A549 treated with CpdA at 1 μM for 4 hours (cell line): ENCODE measurements around the gene TIFAB. TPM values are rescaled to one million over a fixed set of nuclear protein-coding genes. Genes with fewer than 3 reads are reported as not detected.

Source experiments
- total RNA-seq: library from RNA; stranded (reverse); fragments of 200-300 nt; extraction: Qiagen RNA extraction; gene quantifications from 5 replicates; pipeline ENCODE4 v1.2.3, GENCODE V29; 2022; ENCODE audit warnings: low read depth

The TIFAB gene
- not detected in 5 replicates for total RNA-seq

GRCh38 chr5:135452321-135453030, at the start of gene TIFAB:
TSS of gene TIFAB (minus strand) at chr5:135452351. CDS start at chr5:135449939, 2,412 bp downstream.

DNA sequence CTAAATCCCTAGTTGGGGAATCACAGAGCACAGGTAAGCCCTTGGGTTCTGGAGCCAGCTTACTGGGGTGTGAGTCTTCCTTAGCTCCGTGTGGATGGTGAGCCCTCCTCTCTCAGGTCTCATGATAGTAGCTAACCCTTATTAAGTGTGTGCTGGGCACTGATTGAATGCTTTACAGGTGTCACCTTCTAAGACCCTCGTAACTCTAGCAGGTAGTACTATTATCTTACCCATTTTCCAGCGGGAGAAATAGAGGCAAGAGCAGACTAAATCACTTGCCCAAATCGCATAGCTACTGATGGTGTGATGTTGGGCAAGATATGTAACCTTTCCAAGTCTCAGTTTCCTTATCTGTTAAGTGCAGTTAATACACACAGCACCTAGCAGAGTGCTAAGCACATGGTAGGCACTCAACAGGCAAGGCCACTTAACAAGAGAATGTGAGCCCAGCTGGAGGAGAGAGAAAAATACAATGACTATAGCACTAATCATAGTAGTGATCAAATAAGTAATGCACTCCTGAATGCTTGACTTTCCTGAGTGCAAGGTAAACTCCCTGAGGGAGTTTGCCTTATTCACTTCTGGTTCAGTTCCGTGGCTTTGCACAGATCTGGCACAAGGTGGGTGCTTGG, 4.7 kb downstream of the TIFAB start, which contains the start of gene DCANP1:
TSS of gene DCANP1 (minus strand) at position 51 of the 632 bp plus-strand sequence. CDS start 240 bp downstream, outside the sequence.

DNA sequence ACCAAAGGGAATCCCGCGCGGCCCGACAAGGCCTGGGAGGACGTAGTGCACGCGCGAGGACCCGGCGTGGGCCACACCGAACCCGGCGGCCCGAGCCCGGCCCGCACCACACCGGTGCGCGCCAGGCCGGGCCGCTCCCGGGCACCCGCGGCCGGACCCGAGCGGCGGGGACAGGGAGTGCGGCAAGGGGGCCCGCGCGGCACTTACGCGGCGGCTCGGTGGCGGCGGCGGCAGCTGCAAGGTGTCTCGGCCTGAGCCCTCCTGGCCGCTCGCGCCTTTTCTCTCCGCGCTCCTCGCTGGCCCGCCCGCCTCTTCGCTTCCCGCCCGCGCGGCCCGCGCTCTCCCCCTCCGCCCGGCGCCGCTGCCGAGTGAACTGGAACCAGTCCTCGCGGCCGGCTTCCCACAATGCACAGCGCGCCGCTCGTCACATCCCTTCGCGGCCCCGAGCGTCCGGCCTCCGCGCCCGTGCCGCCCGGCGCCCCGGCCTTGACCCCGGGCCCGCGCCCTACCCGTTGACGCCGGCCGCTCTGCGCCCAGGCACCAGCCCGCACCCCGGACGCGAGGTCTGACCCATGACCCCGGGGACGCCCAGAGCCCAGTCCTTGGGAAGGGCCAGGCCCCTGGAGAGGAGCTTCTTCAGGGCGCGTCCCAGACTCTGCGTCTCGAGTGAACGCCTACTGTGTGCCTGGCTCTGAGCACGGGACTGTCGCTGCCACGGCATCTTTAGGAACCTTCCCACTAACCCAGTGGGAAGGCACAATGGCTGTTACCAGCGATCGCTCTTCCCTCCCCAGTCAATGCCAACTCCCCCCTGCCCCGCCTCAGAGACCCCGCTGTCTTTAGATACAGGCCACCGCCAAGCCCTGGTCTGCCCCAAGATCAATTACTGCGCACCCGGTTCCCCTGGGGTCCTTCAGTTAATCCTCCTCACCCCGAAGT, 53.0 kb downstream of the TIFAB start, which contains the start of gene MACROH2A1:
TSS of gene MACROH2A1 (minus strand) at position 377 of the 939 bp plus-strand sequence. CDS start 10,138 bp downstream, outside the sequence.

Other genes with a start within 250 kb of the TIFAB start
- 176 to 208 TPM (median 203 TPM) in 5 replicates for gene MACROH2A1, start 53.1 kb downstream of the TIFAB start, total RNA-seq
- gene DCANP1, start 5.0 kb downstream of the TIFAB start, total RNA-seq: not detected in 5 replicates
- not detected in 5 replicates for gene NEUROG1, start 83.6 kb upstream of the TIFAB start, total RNA-seq
- 0.07 to 0.20 TPM (median 0.17 TPM) in 4 of 5 replicates, not detected in the other for gene CXCL14, start 126.6 kb upstream of the TIFAB start, total RNA-seq